CD4-positive, alpha-beta T cell treated with Interleukin-15 for 4 hours (primary cell): Measurements from ENCODE around the gene MRPS31.
"Not testable (repeated sequence)": the region's sequence is repeated elsewhere in the genome, so short reads cannot be mapped to it uniquely, and the experiment has no call there.

ENCODE experiments used
- DNase-seq: peaks from one replicate; pipeline ENCODE4 v3.0.0-alpha.2; 2020; ENCODE audit warnings: low spot score

The MRPS31 gene

DNA sequence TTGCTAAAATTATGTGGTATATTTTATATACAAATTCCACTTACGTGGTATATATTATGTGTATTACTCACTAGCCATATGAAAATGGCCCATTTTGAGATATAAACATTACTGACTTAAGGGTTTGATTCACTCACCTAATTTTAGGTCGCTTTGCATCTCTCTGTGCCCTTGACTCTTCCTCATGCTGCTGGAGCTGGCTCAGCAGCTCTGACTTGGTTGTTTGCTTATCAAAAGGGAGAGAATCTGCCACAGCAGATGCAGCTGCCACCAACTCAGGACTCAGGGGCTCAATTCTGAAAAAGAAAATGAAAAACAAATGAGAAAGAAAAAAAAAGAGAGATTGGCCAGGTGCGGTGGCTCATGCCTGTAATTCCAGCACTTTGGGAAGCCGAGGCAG, 12.2 kb downstream of the MRPS31 start:
- DNase-seq = no peak

DNA sequence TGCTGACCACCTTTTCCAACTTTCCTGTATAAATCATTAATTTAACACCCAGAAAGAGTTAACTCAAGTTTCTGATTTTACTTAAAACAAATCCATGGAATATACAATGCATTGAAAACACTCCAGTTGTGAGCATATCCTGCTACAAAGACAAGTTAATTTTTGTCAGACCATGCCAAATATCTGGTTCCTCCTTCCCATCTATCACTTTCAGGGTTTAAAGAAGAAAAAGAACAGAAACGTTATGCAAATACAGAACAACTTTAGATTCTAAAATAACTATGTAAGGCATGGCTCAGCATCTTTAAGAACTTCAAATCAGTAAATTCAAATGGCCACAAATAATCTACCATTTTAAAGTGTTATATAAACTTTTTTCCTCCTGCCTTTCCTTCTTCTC, 14.9 kb downstream of the MRPS31 start:
- no peak for DNase-seq

DNA sequence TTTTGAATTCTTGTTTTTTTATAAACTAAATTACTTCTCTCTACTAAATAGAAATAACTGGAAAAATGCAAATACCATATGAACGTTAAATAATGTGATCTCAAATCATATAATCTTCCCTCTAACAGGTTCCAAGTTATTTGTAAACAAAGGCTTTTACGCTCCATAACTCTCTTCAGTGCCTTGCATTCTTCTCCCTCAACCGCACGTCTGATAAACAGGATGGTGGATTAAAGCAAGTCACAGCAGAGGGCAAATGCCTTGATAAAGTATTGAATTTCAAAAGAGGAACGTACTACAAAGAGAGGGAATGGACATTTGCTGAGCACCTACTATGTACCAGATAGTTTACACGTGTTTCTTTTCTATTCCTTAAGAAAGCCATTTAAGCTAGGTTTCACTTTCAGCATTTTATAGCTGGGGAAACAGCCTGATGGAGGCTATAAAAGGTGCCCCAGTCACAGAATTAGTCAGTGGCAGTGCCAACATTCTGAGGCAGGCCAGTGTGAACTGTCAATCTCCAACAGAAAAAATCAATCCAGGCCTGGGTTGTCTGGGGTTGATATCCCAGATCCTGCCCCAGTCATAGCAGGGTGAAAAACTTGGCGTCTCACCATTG, 15.8 kb downstream of the MRPS31 start:
- no peak for DNase-seq

DNA sequence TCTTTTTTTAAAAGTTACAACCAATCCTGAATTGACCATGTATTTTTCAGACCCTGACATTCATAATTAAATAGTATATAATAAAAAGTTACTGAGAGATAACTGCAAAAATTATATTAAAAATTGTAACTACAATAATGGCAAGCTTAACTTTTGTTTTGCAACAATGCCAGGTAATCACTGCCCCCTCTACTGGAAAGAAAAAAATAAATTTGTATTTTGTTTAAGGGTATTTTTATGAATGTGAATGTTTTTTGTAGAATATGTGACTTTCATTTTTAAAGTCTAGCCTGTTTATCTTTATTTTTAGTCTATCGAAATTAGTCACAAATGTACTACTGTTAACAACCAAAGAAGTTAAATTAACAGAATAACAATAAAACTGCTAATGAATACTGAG, 21.7 kb downstream of the MRPS31 start:
- no peak for DNase-seq

DNA sequence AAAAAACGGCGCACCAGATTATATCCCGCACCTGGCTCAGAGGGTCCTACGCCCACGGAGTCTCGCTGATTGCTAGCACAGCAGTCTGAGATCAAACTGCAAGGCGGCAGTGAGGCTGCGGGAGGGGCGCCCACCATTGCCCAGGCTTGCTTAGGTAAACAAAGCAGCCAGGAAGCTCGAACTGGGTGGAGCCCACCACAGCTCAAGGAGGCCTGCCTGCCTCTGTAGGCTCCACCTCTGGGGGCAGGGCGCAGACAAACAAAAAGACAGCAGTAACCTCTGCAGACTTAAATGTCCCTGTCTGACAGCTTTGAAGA, 35.8 kb downstream of the MRPS31 start:
- not testable (repeated sequence) for DNase-seq

DNA sequence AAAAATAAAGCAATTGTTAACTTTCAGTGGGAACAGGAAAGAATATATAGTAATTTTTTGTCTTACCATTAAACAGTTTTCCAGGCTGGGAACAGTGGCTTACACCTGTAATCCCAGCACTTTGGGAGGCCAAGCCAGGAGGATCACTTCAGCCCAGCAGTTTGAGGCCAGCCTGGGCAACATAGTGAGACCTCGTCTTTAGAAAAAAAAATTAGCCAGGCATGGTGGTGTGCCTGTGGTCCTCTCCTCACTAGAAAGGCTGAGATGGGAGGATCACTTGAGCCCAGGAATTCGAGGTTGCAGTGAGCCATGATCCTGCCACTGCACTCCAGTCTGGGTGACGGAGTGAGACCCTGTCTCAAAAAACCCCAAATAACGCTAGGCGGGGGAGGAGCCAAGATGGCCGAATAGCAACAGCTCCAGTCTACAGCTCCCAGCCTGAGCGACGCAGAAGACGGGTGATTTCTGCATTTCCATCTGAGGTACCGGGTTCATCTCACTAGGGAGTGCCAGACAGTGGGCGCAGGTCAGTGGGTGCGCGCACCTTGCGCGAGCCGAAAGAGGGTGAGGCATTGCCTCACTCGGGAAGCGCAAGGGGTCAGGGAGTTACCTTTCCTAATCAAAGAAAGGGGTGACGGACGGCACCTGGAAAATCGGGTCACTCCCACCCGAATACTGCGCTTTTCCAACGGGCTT, 36.3 kb downstream of the MRPS31 start:
- DNase-seq = not testable (repeated sequence)

DNA sequence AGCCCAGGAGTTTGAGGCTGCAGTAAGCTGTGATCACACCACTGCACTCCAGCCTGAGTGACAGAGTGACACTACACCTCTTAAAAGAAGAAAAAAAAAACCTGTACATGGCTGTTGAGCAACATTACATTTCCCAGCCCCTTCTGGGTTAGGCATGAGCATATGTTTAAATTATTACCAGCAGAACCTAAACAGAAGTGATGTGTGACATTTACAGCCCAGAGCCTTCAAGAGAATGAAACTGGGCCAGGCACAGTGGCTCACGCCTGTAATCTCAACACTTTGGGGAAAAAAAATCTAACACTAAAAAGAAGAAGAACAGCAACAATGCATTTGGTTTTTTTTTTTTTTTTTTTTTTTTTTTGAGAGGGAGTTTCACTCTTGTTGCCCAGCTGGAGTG, 38.3 kb downstream of the MRPS31 start:
- DNase-seq = no peak

DNA sequence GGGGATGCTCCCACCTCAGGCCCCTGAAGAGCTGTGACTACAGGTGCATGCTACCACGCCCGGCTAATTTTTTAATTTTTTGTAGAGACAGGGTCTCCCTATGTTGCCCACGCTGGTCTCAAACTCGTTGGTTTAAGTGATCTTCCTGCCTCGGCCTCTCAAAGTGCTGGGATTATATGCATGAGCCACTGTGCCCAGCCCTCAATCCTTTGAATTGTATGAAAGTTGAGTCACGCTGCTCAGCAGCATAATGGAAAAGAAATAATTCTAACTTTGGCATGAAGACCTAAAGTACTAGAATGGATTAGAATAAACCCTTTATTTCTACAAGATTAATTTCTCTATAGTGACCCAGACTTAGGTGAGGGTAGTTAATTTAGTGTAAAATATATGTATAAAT, 42.4 kb downstream of the MRPS31 start:
- DNase-seq = no peak

DNA sequence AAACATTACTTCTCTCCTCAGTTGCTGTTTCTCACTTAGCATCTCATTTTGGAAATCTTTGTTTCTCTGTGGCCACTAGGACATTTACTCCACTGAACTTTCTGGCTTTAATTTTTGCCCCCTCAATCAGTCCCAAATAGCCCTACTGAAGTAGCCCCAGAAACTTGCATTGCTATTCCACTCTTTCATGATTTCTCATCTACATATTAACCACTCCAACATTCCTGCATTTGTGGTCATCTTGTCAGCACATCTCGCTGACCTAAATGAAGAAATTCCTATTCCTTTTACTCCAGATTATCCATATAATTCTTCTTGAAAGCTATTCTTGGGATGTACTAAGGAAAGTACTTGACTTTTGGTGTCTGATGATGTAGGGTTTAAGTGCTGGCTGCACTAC, 56.6 kb downstream of the MRPS31 start:
- DNase-seq = not testable (repeated sequence)

DNA sequence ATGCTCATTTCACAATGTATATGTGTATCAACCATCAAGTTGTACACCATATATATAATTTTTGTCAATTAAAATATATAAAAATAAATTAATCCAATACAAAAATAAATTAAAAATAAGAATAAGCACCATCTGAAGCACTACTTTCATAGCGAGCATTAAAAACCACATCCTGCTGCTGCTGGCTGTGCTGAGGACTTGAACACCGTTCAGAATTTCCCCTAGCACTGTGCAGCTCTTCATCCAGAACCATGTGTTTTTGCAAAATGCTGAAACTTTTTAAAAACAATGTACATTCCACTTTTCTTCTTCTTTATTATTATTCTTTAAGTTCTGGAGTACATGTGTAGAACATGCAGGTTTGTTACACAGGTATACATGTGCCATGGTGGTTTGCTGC, 64.6 kb downstream of the MRPS31 start:
- peak; percentile 1 for DNase-seq

DNA sequence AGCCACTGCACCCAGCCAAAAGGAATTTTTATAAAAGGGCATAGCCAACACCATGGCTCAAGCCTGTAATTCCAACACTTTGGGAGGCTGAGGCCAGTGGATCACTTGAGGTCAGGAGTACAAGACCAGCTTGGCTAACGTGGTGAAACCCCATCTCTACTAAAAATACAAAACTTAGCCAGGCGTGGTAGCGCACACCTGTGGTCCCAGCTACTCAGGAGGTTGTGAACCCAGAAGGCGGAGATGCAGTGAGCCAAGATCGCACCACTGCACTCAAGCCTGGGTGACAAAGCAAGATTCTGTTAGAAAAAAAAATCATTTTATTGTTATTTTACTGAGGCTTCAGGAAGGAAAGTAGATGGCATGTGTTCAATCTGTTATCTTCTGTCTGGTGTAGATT, 73.3 kb downstream of the MRPS31 start:
- DNase-seq = no peak

DNA sequence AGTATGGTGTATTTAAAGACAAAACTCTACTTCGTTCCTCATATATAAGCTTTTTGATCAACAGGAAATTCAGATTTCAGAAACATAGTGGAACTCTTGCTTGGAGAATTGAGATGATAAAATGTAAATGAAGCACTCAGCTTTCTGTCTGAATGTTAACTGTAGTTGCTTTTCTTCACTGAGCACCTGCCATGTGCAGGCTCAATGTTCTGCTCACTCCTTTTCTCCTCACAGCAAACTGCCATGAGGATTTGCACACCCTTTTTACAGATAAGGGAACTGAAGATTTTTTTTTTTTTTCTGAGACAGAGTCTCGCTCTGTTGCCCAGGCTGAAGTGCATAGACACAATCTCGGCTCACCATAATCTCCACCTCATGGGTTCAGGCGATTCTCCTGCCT, 76.6 kb downstream of the MRPS31 start:
- no peak for DNase-seq

DNA sequence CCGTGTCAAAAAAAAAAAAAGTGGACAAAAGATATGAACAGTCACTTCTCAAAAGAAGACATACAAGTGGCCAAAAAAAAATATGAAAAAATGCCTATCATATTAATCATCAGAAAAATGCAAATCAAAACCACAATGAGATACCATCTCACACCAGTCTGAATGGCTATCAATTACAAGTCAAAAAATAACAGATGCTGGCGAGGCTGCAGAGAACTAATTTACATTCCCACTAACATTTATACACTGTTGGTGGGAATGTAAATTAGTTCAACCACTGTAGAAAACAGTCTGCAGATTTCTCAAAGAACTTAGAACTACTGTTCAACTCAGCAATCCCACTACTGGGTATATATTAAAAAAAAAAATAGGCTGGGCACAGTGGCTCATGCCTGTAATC, 78.0 kb downstream of the MRPS31 start:
- no peak for DNase-seq

DNA sequence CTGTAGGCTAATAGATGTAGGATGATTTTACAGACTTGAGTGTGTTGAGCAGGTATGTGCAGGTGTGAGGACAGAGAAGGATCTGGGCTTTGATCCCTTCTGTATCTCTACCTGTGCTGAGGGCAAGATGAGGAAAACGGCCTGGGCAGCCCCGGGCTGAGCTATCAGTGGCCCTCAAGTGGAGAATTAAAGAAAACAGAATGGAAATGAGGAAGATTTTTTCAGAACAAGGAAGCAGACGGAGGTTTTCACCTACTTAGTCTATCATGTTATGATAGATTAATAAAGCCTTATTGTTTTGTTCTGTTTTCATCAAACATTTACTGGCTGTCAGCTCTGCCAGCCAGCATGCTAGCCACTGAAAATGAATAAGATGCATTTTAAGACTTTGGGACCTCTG, 82.2 kb downstream of the MRPS31 start:
- no peak for DNase-seq

DNA sequence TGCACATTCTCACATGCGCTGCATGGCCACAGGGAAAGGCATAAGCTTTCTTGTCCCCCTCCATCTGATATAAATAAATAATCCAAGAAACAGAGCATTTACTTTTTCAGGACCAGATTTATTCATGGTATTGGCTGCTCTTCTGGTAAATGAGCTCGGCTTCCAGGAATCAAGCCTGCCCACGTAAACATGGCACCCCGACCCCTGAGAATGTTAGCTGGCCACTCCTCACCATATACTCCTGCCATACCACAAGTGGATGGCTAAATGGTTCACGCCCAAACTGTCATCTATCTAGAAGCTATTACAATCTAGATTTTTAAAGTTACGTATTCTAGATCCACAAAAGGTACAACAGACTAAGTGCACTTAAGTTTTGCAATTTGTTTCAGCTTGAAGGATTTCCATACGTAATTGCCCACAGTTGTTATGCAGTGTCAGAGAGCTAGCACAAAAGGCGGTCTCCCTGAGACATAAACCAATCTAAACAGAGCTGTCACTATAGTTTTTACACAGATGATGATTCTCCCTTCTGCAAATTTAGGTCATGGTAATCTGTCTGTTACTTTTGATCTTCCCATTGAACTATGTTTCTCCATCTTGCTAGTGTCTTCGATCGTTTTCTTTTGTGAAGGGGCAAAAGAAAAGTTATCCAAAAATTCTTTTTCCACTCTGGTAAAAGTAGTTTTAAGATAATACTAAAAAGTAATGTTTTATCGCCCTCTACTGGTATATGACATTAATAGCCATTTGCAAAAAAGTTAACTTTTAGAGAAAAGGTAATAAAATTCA, 88.3 kb downstream of the MRPS31 start:
- DNase-seq = peak; percentile 37

DNA sequence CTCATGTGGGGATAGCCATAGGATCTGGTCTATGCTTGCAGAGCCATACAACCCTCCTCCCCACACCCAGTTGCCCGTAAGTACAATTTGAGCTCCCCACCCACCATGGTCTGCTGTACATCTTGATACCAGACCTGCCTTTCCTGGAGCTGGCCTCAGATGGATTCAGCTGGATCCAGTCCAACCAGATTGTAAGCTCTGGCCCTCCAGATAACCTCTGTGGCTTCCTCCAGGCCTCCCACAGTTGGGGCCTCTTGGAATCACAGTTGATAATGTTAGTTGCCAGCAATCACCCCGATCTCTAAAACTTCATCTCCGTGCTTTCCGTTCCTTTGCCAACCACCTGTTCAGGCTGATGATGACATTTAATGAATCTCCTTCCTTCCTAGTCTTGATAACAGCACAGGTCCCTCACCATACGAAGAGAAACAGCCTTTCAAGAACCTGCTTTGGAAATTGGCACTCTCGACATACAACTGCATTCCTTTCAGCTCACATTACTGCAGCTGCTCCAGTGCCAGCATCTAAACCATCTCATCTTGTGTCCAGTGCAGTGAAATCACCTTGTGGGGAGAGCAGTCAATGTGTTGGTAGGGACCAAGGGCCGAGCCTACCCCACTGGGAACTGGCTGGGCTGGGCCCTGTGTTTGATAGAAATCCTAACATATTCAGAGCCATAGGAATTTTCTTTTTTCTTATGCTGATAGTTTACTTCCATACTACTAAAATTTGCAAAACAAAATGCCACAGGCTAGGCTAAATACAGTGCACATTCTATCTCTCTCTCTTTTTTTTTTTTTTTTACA, 89.4 kb downstream of the MRPS31 start:
- no peak for DNase-seq

DNA sequence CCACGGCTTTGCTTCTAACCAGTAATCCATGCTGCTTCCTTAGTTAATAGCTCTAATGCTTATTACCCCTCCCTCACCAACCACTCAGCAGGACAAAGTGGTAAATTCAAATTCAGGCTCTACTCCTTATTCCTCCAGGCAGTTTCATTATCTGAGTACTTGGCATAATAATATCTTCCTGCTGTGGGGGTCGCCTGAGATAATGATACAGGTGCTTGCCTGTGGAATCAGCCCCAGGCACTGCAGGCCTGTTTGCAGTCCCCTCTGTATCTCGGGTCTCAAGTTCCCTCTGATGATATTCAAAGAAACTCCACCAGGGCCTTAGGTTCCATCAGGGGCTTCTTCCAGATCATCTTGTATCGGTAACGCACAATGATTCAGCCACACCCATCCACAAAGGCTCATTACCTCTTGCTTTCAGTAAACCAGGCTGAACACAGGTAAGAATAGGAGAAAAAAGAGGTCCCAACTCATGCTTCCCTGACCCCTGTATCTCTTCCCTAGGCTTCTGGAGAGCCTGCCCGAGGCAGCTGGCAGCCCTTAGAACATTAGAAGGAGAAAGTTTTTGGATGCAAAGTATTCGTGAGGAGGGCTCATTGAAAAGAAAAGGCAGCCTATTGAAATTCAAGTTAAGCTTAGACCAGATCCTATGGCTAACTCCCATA, 90.2 kb downstream of the MRPS31 start:
- no peak for DNase-seq

DNA sequence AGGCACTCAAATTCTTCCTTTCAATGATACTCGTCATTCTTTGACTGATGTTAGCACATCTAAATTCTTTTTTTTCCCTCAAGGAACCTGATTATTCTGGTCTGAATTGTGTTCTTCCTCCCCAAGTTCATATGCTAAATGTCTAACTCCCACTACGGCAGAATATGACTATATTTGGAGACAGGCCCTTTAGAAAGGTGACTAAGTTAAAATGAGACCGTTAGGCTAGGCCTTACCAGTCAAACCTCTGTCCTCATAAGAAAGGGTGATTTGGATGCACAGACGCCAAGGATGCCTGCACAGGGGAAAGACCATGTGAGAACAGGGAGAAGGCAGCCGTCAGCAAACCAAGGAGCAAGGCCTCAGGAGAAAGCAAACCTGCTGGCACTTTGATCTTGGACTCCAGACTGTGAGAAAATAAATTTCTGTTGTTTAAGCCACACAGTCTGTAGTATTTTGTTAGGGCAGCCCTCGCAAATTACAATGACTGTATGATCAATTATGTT, 91.5 kb downstream of the MRPS31 start:
- DNase-seq = no peak
